ENCODE data around the gene TSEN34. TPM values are rescaled to one million over a fixed set of nuclear protein-coding genes. Genes with fewer than 3 reads are reported as not detected.
"Not testable (repeated sequence)": the region's sequence is repeated elsewhere in the genome, so short reads cannot be mapped to it uniquely, and the experiment has no call there.

Gene TSEN34
- total and polyA plus RNA-seq, 10 donors = 25.5 to 109 (median 43.0) TPM

GRCh38 chr19:54217517-54218247, 26.6 kb downstream of the TSEN34 start:
- H3K9me3 ChIP-seq; intact Hi-C loops (cut with DNase I; ENCODE audit: low total_unique reads); H3K27me3 ChIP-seq (replicated peaks in 1 of 7); H3K4me3 ChIP-seq; DNase-seq: not testable (repeated sequence)
- WGBS, 5 donors = 61 to 76% (median 65%) methylated on average over 10 to 18 of the region's 20 CpGs
- H3K27ac ChIP-seq = peak overlapping the region in 3 of 8 donors; percentile 35 to 59 (median 44)
- H3K36me3 ChIP-seq = peaks cover 0 to 52% (median 2%) of the 10 kb centered on the region in 6 donors
- peaks cover 0 to 44% (median 11%) of the 10 kb centered on the region in 6 donors for H3K4me1 ChIP-seq
- peak; percentile 53 to 65 (median 63) for TF ChIP-seq POLR2AphosphoS5 (IDR thresholded peaks at IDR 0.05)

- Histone ChIP-seq H3K4me1 (peaks cover 0 to 43% (median 11%) of the 10 kb centered on the region in 6 donors), H3K9me3 (peaks cover 0 to 6% (median 0%) of the 10 kb centered on the region in 8 donors), H3K4me3 (no peak overlapping the region), H3K27ac (peak overlapping the region in 4 of 8 donors; percentile 26 to 64 (median 41)), H3K36me3 (peaks cover 0 to 47% (median 2%) of the 10 kb centered on the region in 6 donors), H3K27me3 (replicated peaks in 1 of 7) (peaks cover 0 to 14% (median 0%) of the 10 kb centered on the region in 7 donors)
- DNase-seq = no peak
- intact Hi-C loops (cut with DNase I; ENCODE audit: low total_unique reads) = no loop called here
- no peak for TF ChIP-seq POLR2A (IDR thresholded peaks at IDR 0.05)
- peak; percentile 5 to 59 (median 15) for TF ChIP-seq POLR2AphosphoS5 (IDR thresholded peaks at IDR 0.05)
- no peak for TF ChIP-seq CTCF (IDR thresholded peaks at IDR 0.05 in 8 of 11, conservative IDR thresholded peaks at IDR 0.05 in 3 of 11)
- 69 to 88% (median 83%) methylated on average over 7 to 8 of the region's 8 CpGs for WGBS, 5 donors
These were observed 27.2 kb downstream of the TSEN34 start for GRCh38 chr19:54218259-54218658.

- peaks cover 0 to 6% (median 0%) of the 10 kb centered on the region in 8 donors for H3K9me3 ChIP-seq
- DNase-seq = no peak
- TF ChIP-seq POLR2A (IDR thresholded peaks at IDR 0.05) (no peak), CTCF (IDR thresholded peaks at IDR 0.05 in 8 of 11, conservative IDR thresholded peaks at IDR 0.05 in 3 of 11) (no peak), POLR2AphosphoS5 (IDR thresholded peaks at IDR 0.05) (peak; percentile 4 to 49 (median 39))
- H3K27ac ChIP-seq = peak overlapping the region in 4 of 8 donors; percentile 11 to 18 (median 12)
- H3K27me3 ChIP-seq (replicated peaks in 1 of 7) = peaks cover 0 to 23% (median 0%) of the 10 kb centered on the region in 7 donors
- H3K4me3 ChIP-seq = peak overlapping the region in 1 of 8 donors; percentile 15
- intact Hi-C loops (cut with DNase I; ENCODE audit: low total_unique reads) = no loop called here
- H3K4me1 ChIP-seq = peaks cover 0 to 49% (median 11%) of the 10 kb centered on the region in 6 donors
- peaks cover 0 to 47% (median 2%) of the 10 kb centered on the region in 6 donors for H3K36me3 ChIP-seq
- WGBS, 5 donors = 88 to 92% (median 90%) methylated on average over 18 to 27 of the region's 27 CpGs
These were observed 28.0 kb downstream of the TSEN34 start for GRCh38 chr19:54218960-54219661.

GRCh38 chr19:54219702-54220101, 28.6 kb downstream of the TSEN34 start:
- H3K36me3 ChIP-seq = peaks cover 0 to 47% (median 2%) of the 10 kb centered on the region in 6 donors

GRCh38 chr19:54221947-54222346, 30.8 kb downstream of the TSEN34 start:
- Histone ChIP-seq H3K4me1 (peaks cover 0 to 45% (median 9%) of the 10 kb centered on the region in 6 donors), H3K4me3 (peak overlapping the region in 3 of 8 donors; percentile 34 to 68 (median 41)), H3K27ac (peak overlapping the region in 4 of 8 donors; percentile 72 to 94 (median 88)), H3K27me3 (replicated peaks in 1 of 7) (peaks cover 0 to 23% (median 0%) of the 10 kb centered on the region in 7 donors), H3K36me3 (peaks cover 0 to 28% (median 2%) of the 10 kb centered on the region in 6 donors)
- 75 to 93% (median 86%) methylated on average over 5 to 7 of the region's 7 CpGs for WGBS, 5 donors
- intact Hi-C loops (cut with DNase I; ENCODE audit: low total_unique reads); DNase-seq; H3K9me3 ChIP-seq: not testable (repeated sequence)

More at GRCh38 chr19:54219702-54220101, 28.6 kb downstream of the TSEN34 start:
- WGBS, 5 donors = 71 to 89% (median 87%) methylated on average over 5 of the region's 5 CpGs; no CpG with 5 or more reads in 2 of the 5 donors
- H3K4me3 ChIP-seq = peak overlapping the region in 1 of 8 donors; percentile 15
- H3K27me3 ChIP-seq (replicated peaks in 1 of 7) = peaks cover 0 to 23% (median 0%) of the 10 kb centered on the region in 7 donors
- H3K9me3 ChIP-seq; DNase-seq; intact Hi-C loops (cut with DNase I; ENCODE audit: low total_unique reads): not testable (repeated sequence)
- H3K27ac ChIP-seq = peak overlapping the region in 4 of 8 donors; percentile 11 to 18 (median 12)
- H3K4me1 ChIP-seq = peaks cover 0 to 49% (median 11%) of the 10 kb centered on the region in 6 donors

All from spleen (tissue), 11 donors.